ENCODE measurements around the gene ASXL1.
"Not testable (repeated sequence)": the region's sequence is repeated elsewhere in the genome, so short reads cannot be mapped to it uniquely, and the experiment has no call there.

ASXL1 gene

DNA sequence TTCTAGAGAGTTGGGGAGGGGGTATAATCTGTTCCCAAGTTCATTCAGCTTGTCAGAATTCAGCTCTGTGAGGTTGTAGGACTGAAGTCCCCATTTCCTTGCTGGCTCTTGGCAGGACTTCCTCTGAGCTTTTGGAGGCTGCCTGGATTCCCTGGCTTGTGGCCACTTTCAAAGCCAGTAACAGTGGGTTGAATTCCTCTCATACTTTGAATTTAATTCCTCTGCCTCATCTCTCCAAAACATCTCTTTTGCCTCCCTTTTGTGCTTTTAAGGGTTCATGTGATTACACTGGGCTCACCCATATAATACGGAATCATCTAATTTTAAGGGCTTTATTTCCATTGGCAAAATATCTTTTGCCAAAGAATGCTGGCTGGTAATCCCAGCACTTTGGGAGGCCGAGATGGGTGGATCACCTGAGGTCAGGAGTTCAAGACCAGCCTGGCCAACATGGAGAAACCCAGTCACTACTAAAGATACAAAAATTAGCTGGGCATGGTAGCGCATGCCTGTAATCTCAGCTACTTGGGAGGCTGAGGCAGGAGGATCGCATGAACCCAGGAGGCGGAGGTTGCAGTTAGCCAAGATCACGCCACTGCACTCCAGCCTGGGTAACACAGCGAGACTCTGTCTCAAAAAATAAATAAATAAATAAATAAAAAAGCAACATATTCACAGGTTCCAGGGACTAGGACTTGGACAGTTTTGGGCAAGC, 2.1 kb upstream of the ASXL1 start:
- peaks cover 31% of the 10 kb centered on the region for H3K27me3 ChIP-seq (ENCODE audit: control insufficient read depth, insufficient read depth, low read length)
- H3K9ac ChIP-seq (ENCODE audit: low read length); H3K9me3 ChIP-seq (ENCODE audit: control insufficient read depth, low read depth, low read length); H3K36me3 ChIP-seq (ENCODE audit: control insufficient read depth, low read depth, low read length); H3K4me3 ChIP-seq (ENCODE audit: low read length); H3K4me1 ChIP-seq (ENCODE audit: control insufficient read depth, low read depth, low read length); H3K27ac ChIP-seq (ENCODE audit: low read length): not testable (repeated sequence)

DNA sequence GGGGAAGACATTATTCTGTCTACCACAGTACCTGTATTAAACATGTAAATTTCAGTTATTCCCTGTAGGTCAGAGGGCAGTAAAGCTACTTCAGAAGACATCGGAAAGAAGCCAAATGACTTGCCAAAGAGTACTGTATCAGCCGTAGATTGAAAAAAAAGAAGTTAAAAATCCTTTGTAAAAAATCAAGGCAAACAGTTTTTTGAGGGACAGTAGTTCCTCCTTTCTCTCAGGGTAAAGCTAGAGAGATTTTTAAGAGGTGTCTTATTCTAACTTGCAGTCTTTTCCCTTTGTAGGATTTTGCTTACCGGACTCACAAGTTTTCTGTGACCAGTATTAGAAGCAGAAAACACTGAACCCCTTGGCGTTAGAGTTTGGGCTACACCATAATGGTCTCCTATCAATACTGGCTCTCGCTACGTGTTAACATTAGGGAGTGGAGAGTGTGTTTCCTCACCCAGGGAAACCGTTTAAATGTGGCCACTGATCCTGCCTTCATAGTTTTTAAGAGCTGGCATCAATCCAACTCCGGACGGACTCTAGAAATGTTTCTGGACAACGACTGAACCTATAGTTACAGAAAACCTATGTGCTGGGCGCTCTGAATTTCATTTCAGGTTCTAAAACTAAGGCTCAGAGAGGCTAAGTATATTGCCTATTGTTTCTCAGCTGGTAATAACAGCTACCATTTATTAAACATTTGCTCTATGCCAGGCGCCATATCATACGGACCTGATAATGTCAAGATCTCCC, 1.3 kb upstream of the ASXL1 start:
- Histone ChIP-seq H3K27ac (ENCODE audit: low read length) (no peak overlapping the region), H3K9me3 (ENCODE audit: control insufficient read depth, low read depth, low read length) (no peaks in the 10 kb centered on the region), H3K4me1 (ENCODE audit: control insufficient read depth, low read depth, low read length) (no peaks in the 10 kb centered on the region), H3K27me3 (ENCODE audit: control insufficient read depth, insufficient read depth, low read length) (peaks cover 39% of the 10 kb centered on the region), H3K36me3 (ENCODE audit: control insufficient read depth, low read depth, low read length) (no peaks in the 10 kb centered on the region), H3K9ac (ENCODE audit: low read length) (no peak overlapping the region), H3K4me3 (ENCODE audit: low read length) (peak overlapping the region; percentile 70)

DNA sequence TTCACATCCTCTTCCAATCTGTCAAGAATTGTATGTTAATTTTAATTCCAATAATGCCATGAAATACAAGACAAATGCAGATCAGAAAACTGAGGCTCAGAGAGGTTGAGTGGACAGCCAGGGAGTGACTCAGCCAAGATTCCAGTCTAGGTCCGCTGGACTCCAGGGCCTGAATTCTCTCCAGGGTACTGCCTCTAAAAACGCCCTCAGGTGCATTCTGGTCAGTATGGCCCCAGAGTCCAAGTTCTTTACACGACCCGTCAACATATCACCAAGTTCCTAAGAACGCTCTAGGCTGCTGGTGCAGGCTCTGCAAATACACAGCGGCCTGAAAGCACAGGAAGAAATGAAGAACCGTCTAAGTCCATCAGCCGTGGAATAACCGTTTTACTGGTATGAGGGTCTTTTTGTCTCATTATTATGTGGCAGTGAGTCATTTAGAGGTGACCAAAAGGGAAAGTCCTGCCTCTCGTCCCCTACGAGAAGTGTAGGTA, 709 bp upstream of the ASXL1 start:
- Histone ChIP-seq H3K9me3 (ENCODE audit: control insufficient read depth, low read depth, low read length) (no peaks in the 10 kb centered on the region), H3K27me3 (ENCODE audit: control insufficient read depth, insufficient read depth, low read length) (peaks cover 45% of the 10 kb centered on the region), H3K27ac (ENCODE audit: low read length) (no peak overlapping the region), H3K9ac (ENCODE audit: low read length) (peak overlapping the region; percentile 38), H3K36me3 (ENCODE audit: control insufficient read depth, low read depth, low read length) (no peaks in the 10 kb centered on the region), H3K4me3 (ENCODE audit: low read length) (peak overlapping the region; percentile 70), H3K4me1 (ENCODE audit: control insufficient read depth, low read depth, low read length) (no peaks in the 10 kb centered on the region)

DNA sequence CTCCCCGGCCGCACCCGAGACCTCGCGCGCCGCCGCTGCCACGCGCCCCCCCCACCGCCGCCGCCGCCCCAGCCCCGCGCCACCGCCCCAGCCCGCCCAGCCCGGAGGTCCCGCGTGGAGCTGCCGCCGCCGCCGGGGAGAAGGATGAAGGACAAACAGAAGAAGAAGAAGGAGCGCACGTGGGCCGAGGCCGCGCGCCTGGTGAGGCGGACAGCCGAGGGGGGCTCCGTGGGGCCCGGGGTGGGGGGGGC, 426 bp downstream of the ASXL1 start:
- no peaks in the 10 kb centered on the region for H3K36me3 ChIP-seq (ENCODE audit: control insufficient read depth, low read depth, low read length)
- no peak overlapping the region for H3K9ac ChIP-seq (ENCODE audit: low read length)
- no peak overlapping the region for H3K27ac ChIP-seq (ENCODE audit: low read length)
- no peaks in the 10 kb centered on the region for H3K4me1 ChIP-seq (ENCODE audit: control insufficient read depth, low read depth, low read length)
- H3K4me3 ChIP-seq (ENCODE audit: low read length), result peak overlapping the region; percentile 57
- peaks cover 56% of the 10 kb centered on the region for H3K27me3 ChIP-seq (ENCODE audit: control insufficient read depth, insufficient read depth, low read length)
- H3K9me3 ChIP-seq (ENCODE audit: control insufficient read depth, low read depth, low read length), result no peaks in the 10 kb centered on the region

DNA sequence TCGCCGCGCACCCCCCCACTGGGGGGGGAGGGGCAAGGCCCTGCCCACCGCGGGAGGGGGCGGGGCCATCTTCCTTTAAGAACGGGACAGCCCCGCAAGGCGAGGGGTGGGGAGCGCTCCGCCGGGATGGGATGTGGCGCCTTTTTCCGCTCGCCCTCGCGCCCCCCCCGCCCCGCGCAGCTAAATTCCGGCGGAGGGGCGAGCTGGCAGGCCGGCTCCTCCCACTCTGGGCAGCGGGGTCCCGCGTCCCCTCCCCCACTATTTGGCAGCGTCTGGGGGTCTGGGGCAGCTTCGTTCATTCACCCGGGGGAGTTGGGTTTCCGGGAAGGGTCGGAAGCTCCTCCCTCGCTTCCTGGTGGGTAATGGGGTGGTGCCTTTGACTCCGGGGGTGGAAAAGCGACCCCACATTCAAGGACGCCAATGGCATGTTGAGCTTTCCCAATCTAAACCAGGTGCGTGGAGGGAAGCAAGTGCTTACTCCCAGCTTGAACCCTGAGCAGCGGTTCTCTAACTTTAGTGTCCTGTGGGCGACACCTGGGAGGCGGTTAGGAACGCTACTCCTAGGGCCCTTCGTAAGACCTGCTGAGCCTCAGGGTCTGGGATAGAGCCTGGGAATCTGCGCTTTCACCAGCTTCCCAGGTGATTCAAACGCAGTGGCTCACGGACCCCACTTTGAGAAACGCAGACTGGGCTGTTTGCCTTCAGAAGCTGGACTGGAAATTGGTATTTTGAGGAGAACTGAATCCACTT, 927 bp downstream of the ASXL1 start:
- Histone ChIP-seq H3K27ac (ENCODE audit: low read length) (no peak overlapping the region), H3K9ac (ENCODE audit: low read length) (peak overlapping the region; percentile 29), H3K9me3 (ENCODE audit: control insufficient read depth, low read depth, low read length) (no peaks in the 10 kb centered on the region), H3K4me1 (ENCODE audit: control insufficient read depth, low read depth, low read length) (no peaks in the 10 kb centered on the region), H3K4me3 (ENCODE audit: low read length) (peak overlapping the region; percentile 57), H3K36me3 (ENCODE audit: control insufficient read depth, low read depth, low read length) (no peaks in the 10 kb centered on the region), H3K27me3 (ENCODE audit: control insufficient read depth, insufficient read depth, low read length) (peaks cover 60% of the 10 kb centered on the region)

DNA sequence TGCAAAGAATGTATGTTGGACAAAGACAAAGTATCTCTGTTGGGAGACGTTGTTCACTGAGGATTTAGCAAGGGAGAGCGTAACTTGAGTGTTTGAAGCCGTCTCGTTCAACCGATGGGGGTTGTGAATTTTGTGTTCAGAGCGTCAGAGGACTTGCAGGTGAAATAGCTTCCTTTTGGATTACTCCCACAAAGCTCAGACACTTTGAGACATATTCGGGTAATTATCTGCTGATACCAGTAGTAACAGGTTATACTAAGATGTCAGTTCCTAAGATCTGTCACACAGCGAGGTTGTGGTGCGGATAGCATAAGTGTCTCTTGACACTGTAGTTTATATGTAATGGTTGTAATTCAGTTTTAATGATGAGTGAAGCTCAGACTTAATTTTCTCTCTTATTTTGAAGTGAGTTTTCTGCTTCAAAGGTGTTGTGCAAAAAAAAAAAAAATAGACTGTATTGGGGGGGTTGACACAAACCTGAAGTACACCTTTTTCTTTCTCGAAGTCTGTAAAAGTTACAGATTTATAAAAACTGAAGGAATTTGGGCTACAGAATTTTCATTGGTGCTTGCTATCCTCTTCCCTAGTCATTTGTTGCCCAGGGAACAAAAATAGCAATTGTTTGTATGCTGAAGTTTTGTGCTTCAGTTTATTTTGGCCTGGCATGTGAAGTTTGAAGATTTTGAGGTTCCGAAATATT, 1.7 kb downstream of the ASXL1 start:
- Histone ChIP-seq H3K4me1 (ENCODE audit: control insufficient read depth, low read depth, low read length) (no peaks in the 10 kb centered on the region), H3K27me3 (ENCODE audit: control insufficient read depth, insufficient read depth, low read length) (peaks cover 62% of the 10 kb centered on the region), H3K9ac (ENCODE audit: low read length) (no peak overlapping the region)

DNA sequence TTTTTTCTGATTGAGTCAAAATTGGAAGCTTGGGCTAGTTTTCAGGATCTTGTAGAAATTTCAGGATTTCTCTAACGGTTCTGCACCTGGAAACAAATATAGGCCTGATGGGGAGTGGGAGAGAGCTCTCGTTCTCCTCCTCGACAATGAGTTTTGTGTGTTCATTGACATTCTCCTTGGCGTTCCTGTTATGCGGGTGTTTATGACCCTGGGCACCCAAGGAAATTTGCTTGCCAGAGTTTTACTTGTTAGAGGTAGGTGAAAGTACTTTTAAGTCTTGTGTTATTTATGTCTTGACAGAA, 2.2 kb downstream of the ASXL1 start:
- no peak overlapping the region for H3K27ac ChIP-seq (ENCODE audit: low read length)
- H3K4me1 ChIP-seq (ENCODE audit: control insufficient read depth, low read depth, low read length), result no peaks in the 10 kb centered on the region
- no peak overlapping the region for H3K4me3 ChIP-seq (ENCODE audit: low read length)

More for the DNA sequence above, 1.7 kb downstream of the ASXL1 start:
- Histone ChIP-seq H3K36me3 (ENCODE audit: control insufficient read depth, low read depth, low read length) (no peaks in the 10 kb centered on the region), H3K9me3 (ENCODE audit: control insufficient read depth, low read depth, low read length) (no peaks in the 10 kb centered on the region), H3K27ac (ENCODE audit: low read length) (no peak overlapping the region), H3K4me3 (ENCODE audit: low read length) (peak overlapping the region; percentile 57)

DNA sequence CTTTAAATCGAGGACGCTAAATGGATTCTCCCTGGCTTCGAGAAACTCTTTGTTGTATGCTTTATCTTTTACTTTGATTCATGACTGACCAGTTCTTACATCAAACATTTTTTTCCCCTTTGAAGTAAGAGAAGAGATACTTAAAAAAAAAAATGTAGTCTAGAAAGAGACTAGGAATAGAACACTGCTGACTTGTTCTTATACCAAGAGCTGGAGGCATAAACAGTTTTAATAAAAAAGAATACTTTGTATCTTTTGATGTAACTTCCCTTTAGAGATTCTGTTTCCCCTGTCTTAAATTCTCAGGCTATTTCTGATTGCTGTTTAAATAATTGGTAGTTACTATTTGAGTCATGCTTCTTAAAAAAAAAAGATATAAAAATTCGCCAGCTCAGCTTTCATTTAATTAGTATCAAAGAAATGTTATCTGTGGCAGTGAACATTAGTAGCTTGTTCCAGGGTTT, 4.8 kb downstream of the ASXL1 start:
- peaks cover 60% of the 10 kb centered on the region for H3K27me3 ChIP-seq (ENCODE audit: control insufficient read depth, insufficient read depth, low read length)
- H3K9ac ChIP-seq (ENCODE audit: low read length), result no peak overlapping the region
- no peak overlapping the region for H3K27ac ChIP-seq (ENCODE audit: low read length)
- no peaks in the 10 kb centered on the region for H3K4me1 ChIP-seq (ENCODE audit: control insufficient read depth, low read depth, low read length)
- no peaks in the 10 kb centered on the region for H3K36me3 ChIP-seq (ENCODE audit: control insufficient read depth, low read depth, low read length)
- no peak overlapping the region for H3K4me3 ChIP-seq (ENCODE audit: low read length)
- no peaks in the 10 kb centered on the region for H3K9me3 ChIP-seq (ENCODE audit: control insufficient read depth, low read depth, low read length)

More for the DNA sequence above, 2.2 kb downstream of the ASXL1 start:
- Histone ChIP-seq H3K9me3 (ENCODE audit: control insufficient read depth, low read depth, low read length) (no peaks in the 10 kb centered on the region), H3K36me3 (ENCODE audit: control insufficient read depth, low read depth, low read length) (no peaks in the 10 kb centered on the region), H3K9ac (ENCODE audit: low read length) (no peak overlapping the region), H3K27me3 (ENCODE audit: control insufficient read depth, insufficient read depth, low read length) (peaks cover 67% of the 10 kb centered on the region)

DNA sequence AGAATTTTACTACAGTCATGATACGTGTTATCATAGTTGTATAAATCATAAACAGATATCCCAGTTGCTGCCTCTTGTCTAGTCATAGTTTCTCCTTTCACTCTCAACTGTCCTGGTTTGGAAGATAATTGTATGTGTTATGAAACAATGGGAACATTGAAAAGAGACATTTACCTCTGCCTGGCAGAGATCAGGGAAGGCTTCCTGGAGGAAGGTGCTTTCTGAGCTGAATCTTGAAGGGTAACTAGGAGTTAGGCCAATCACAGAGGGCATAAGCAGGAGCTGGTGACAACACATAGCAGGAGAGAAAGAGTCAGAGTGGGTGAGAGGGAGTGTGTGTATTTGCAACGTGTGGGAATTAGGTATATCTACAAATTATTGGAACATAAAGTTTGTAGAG, 5.4 kb downstream of the ASXL1 start:
- Histone ChIP-seq H3K9ac (ENCODE audit: low read length) (no peak overlapping the region), H3K36me3 (ENCODE audit: control insufficient read depth, low read depth, low read length) (no peaks in the 10 kb centered on the region), H3K4me1 (ENCODE audit: control insufficient read depth, low read depth, low read length) (no peaks in the 10 kb centered on the region), H3K4me3 (ENCODE audit: low read length) (no peak overlapping the region), H3K27me3 (ENCODE audit: control insufficient read depth, insufficient read depth, low read length) (peaks cover 60% of the 10 kb centered on the region), H3K9me3 (ENCODE audit: control insufficient read depth, low read depth, low read length) (no peaks in the 10 kb centered on the region), H3K27ac (ENCODE audit: low read length) (no peak overlapping the region)

DNA sequence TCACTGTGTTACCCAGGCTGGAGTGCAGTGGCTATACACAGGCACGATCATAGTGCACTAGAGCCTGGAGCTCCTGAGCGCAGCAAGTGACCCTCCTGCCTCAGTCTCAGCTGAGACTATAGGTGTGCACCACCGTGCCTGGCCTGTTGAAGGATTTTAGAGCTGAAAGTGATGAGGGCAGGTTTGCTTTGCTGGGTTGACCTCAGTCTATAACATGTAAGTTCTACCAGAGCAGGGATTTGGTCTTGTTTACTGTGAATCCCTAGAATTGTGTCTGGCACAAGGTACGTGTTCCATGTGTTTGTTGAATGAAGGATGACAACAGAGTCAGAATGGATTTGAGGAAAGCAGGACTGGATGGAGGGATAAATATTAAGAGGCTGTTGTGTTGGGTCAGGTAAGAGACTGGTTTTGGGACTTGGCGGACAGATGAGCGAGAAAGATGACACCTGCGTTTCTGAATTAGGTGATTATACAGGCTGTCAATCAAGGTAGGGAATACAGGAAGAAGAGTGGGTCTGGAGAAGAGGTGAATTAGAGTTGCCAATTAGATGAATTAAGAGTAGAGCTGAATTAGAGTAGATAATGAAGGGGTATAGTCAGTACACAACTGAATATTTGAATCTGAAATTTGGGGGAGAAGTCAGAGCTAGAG, 6.5 kb downstream of the ASXL1 start:
- H3K36me3 ChIP-seq (ENCODE audit: control insufficient read depth, low read depth, low read length), result no peaks in the 10 kb centered on the region
- H3K9ac ChIP-seq (ENCODE audit: low read length), result no peak overlapping the region
- no peaks in the 10 kb centered on the region for H3K4me1 ChIP-seq (ENCODE audit: control insufficient read depth, low read depth, low read length)
- no peak overlapping the region for H3K27ac ChIP-seq (ENCODE audit: low read length)
- peaks cover 56% of the 10 kb centered on the region for H3K27me3 ChIP-seq (ENCODE audit: control insufficient read depth, insufficient read depth, low read length)
- no peak overlapping the region for H3K4me3 ChIP-seq (ENCODE audit: low read length)
- no peaks in the 10 kb centered on the region for H3K9me3 ChIP-seq (ENCODE audit: control insufficient read depth, low read depth, low read length)

DNA sequence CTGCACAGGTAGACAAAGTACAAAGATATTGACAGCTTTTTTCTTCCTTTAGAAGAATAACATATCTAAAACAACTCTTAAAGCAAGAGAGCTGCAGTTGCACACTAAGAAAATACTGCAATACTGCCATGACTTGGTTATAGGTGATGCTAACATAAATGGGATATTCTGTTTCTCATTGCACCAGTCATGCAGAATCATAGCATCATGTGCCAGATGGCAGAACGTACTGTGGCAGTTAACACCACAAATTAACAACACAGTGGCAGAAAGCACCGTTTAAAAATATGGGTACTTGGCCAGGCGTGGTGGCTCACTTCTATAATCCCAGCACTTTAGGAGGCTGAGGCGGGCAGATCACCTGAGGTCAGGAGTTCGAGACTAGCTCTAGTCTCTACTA, 7.4 kb downstream of the ASXL1 start:
- Histone ChIP-seq H3K36me3 (ENCODE audit: control insufficient read depth, low read depth, low read length) (no peaks in the 10 kb centered on the region), H3K9me3 (ENCODE audit: control insufficient read depth, low read depth, low read length) (no peaks in the 10 kb centered on the region), H3K27ac (ENCODE audit: low read length) (no peak overlapping the region), H3K4me3 (ENCODE audit: low read length) (no peak overlapping the region), H3K4me1 (ENCODE audit: control insufficient read depth, low read depth, low read length) (no peaks in the 10 kb centered on the region), H3K27me3 (ENCODE audit: control insufficient read depth, insufficient read depth, low read length) (peaks cover 47% of the 10 kb centered on the region), H3K9ac (ENCODE audit: low read length) (no peak overlapping the region)
